Activated naive CD8-positive, alpha-beta T cell treated with anti-CD3 and anti-CD28 coated beads, Interleukin-2, amount 10 ng/mL, durations not matched to agents 7 days and 5 days (primary cell): Measurements from ENCODE around the gene LIMS2. TPM values are rescaled to one million over a fixed set of nuclear protein-coding genes. Genes with fewer than 3 reads are reported as not detected.
A peak's percentile ranks its signal among the peaks of the same experiment; 100 is the strongest.

Experiments
- ATAC-seq: fragments of 150-1000 bp; cut with Tn5 transposase; one replicate; pipeline ENCODE4 v1.10.0; 2021; ENCODE audit warnings: low read depth, moderate library complexity
- POLR2A ChIA-PET: fragments of 350-600 bp; sonication (Branson Sonifier 250); formaldehyde crosslinking; loops from one replicate; lab custom pipeline; 2021; ENCODE audit warnings: antibody characterized with exemption; lab: Charles Lee
- DNase-seq: peaks from one replicate; pipeline ENCODE4 v3.0.0; 2021
- H3K27ac Mint-ChIP-seq: one replicate; pipeline ENCODE4 v1.8.0; 2022; ENCODE audit warnings: mild to moderate bottlenecking, mixed read lengths
- H3K27me3 Mint-ChIP-seq: one replicate; pipeline ENCODE4 v1.8.0; 2022; ENCODE audit warnings: mild to moderate bottlenecking, moderate library complexity, mixed read lengths
- H3K36me3 Mint-ChIP-seq: one replicate; pipeline ENCODE4 v1.8.0; 2021; ENCODE audit warnings: mild to moderate bottlenecking, mixed read lengths
- H3K4me1 Mint-ChIP-seq: one replicate; pipeline ENCODE4 v1.8.0; 2021; ENCODE audit warnings: mixed read lengths
- H3K4me3 Mint-ChIP-seq: one replicate; pipeline ENCODE4 v1.8.0; 2022; ENCODE audit warnings: mild to moderate bottlenecking, moderate library complexity, mixed read lengths
- H3K9me3 Mint-ChIP-seq: one replicate; pipeline ENCODE4 v1.8.0; 2021; ENCODE audit warnings: mixed read lengths
- total RNA-seq, 2 experiments: library from RNA; stranded (reverse); gene quantifications; one replicate each; pipeline ENCODE4 v1.2.3, GENCODE V29; 2021

LIMS2 gene
- total RNA-seq, 2 experiments from 2014 or later: 21.7 to 24.9 TPM

DNA sequence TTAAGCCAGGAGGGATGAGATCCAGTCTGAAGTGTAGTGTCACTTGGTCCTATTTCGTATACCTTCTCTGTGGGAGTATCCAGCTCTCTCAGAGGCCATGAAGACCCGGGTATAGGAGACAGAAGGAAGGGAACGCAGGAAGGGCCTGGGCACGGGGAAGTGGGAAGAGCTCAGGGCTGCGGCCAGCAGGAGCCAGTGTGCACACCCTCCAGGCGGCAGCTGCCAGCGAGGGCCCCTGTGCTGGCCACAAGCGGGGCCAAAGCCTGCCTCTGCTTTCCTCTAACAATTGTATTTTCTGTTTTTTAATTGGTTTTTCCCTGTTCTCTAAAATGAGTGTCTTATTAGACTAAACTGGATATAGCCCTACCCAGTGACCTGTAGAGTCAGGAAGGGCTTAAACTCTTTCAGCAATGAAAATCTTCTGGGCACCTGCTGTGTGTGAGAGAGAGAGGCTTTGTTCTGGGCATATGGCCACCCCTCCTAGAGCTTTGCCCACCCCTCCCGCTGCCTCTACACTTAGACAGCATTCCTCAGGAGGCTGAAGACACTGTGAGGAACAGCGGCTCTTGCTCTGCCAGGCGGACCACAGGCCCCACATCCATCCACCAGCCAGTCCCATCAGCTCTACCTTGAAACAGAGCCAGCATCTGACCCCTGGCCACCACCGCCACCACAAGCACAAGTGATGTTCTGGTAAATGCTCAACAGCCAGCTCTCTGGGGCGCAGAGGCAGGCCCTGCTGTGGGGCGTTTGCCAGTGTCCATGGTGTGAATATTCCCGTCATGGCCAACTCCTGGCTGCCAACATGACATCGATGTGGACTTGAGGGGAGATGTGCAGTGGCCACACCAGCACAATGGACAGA, 19.9 kb downstream of the LIMS2 start:
- Mint-ChIP-seq H3K4me3 (no peak overlapping the region), H3K36me3 (no peaks in the 10 kb centered on the region), H3K4me1 (no peaks in the 10 kb centered on the region), H3K9me3 (no peaks in the 10 kb centered on the region), H3K27me3 (no peaks in the 10 kb centered on the region), H3K27ac (no peak overlapping the region)
- no peak for DNase-seq
- no peak for ATAC-seq
- POLR2A ChIA-PET: interaction anchor here (0.7 kb wide), 1 partner anchor 578 kb away, joined by 6 read pairs; no protein-coding TSS in a partner anchor

DNA sequence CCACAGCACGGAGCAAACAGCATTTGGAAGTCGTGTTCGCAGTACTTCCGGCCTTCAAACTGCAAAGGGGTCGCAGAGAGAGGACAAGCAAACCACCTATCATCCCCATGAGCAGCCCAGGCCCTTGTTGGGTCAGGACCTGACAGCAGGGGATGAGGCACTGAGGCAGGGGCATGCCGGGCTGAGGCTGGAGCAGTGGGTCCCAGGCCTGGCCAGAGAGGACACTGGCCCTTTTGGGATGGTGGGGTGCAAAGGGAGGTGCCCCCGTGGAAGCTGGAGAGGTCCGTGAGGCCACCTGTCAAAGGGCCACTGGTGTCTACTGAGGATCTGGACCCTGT, 20.5 kb downstream of the LIMS2 start:
- DNase-seq (no peak), ATAC-seq (no peak)
- no peak overlapping the region for H3K4me3 Mint-ChIP-seq
- H3K9me3 Mint-ChIP-seq: no peaks in the 10 kb centered on the region
- no peaks in the 10 kb centered on the region for H3K27me3 Mint-ChIP-seq
- POLR2A ChIA-PET: no interaction called here
- H3K27ac Mint-ChIP-seq: no peak overlapping the region
- no peaks in the 10 kb centered on the region for H3K36me3 Mint-ChIP-seq
- H3K4me1 Mint-ChIP-seq: peaks cover 1% of the 10 kb centered on the region

DNA sequence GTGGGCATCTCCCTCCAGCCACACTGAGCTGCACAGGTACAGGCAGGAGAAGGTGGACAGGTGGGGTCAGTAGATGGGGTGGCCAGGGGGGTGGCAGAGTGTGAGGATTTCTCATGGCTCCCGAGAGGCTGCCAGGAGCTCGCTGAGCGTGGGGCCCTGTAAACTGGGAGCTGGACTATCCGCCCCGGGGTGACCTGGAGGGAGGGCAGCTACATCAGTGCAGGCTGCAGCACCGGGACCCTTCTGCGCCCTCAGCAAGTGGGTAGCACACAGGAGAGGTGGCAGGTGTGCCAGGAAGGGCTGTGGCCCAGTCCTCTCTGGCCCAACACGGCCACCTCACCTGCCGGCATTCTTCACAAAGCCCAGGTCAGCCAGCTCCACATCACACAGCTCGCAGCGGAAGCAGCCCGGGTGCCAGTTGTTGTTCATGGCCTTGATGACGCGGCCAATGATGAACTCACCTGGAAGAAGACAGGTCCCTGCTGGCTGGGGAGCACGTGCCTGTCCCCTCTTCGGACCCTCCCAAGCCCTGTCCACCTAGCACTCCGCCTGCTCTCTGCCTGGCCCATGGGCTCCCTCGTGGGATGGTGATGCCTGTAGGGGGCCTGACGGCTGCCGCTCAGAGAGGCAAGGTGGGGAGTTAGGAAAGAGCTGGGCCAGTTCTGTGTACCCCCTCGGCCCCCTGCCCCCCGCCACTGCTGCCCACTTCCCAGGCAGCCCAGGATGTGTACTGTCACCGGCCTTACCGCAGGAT, 21.1 kb downstream of the LIMS2 start:
- Mint-ChIP-seq H3K9me3 (no peaks in the 10 kb centered on the region), H3K4me1 (peaks cover 5% of the 10 kb centered on the region), H3K27me3 (no peaks in the 10 kb centered on the region), H3K36me3 (no peaks in the 10 kb centered on the region), H3K4me3 (no peak overlapping the region), H3K27ac (no peak overlapping the region)
- ATAC-seq: no peak
- no peak for DNase-seq
- POLR2A ChIA-PET: no interaction called here

DNA sequence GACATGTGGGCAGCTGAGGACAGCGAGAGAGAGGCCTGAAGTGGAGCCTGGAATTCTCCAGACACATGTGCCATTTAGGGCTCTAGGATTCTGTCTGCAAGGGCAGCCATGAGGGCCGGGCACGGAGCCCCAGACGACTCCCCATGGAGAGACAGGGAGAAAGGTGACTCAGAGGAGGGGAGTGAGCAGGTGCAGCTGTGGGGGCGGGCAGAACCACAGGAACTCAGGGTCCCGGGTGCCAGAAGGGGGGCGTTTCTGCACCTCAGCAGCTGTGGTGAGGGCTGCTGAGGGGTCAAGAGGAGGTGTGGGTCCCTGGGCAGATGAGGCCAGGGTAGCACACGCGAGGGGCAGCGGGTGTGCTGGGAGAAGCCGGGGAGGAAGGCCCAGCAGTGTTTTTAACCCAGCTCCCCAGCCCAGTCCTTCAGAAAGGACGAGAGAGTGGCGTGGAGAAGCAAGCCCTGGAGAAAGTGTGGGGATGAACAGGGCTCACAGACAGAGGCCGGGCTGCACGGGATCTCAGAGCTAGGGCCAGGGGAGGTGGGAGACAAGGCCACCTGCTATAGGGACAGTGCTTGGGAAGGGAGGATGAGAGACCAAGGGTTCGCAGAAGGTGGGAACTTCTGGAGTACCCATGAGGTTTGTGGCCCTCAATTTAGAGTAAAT, 21.8 kb downstream of the LIMS2 start:
- POLR2A ChIA-PET: no interaction called here

GRCh38 chr2:127652786-127653357, 22.5 kb downstream of the LIMS2 start:
- no peaks in the 10 kb centered on the region for H3K36me3 Mint-ChIP-seq
- no peak overlapping the region for H3K27ac Mint-ChIP-seq
- H3K4me3 Mint-ChIP-seq: no peak overlapping the region
- no peak for ATAC-seq
- no peak for DNase-seq
- no peaks in the 10 kb centered on the region for H3K9me3 Mint-ChIP-seq
- POLR2A ChIA-PET: no interaction called here
- H3K27me3 Mint-ChIP-seq: no peaks in the 10 kb centered on the region
- H3K4me1 Mint-ChIP-seq: peaks cover 9% of the 10 kb centered on the region

More for the DNA sequence above, 21.8 kb downstream of the LIMS2 start:
- H3K36me3 Mint-ChIP-seq: no peaks in the 10 kb centered on the region
- no peak overlapping the region for H3K4me3 Mint-ChIP-seq
- H3K4me1 Mint-ChIP-seq: peaks cover 7% of the 10 kb centered on the region
- H3K27me3 Mint-ChIP-seq: no peaks in the 10 kb centered on the region
- H3K9me3 Mint-ChIP-seq: no peaks in the 10 kb centered on the region
- peak overlapping the region; percentile 42 for H3K27ac Mint-ChIP-seq
- DNase-seq: no peak
- ATAC-seq: no peak

- H3K36me3 Mint-ChIP-seq: no peaks in the 10 kb centered on the region
- DNase-seq (no peak), ATAC-seq (no peak)
- POLR2A ChIA-PET: no interaction called here
- no peaks in the 10 kb centered on the region for H3K9me3 Mint-ChIP-seq
- no peaks in the 10 kb centered on the region for H3K27me3 Mint-ChIP-seq
- no peak overlapping the region for H3K4me3 Mint-ChIP-seq
- H3K27ac Mint-ChIP-seq: no peak overlapping the region
- peaks cover 9% of the 10 kb centered on the region for H3K4me1 Mint-ChIP-seq
Observed at GRCh38 chr2:127651971-127652550, 23.3 kb downstream of the LIMS2 start.

GRCh38 chr2:127651381-127651809, 23.9 kb downstream of the LIMS2 start:
- peaks cover 10% of the 10 kb centered on the region for H3K4me1 Mint-ChIP-seq
- no peak for DNase-seq

GRCh38 chr2:127650785-127651380, 24.4 kb downstream of the LIMS2 start:
- Mint-ChIP-seq H3K4me3 (no peak overlapping the region), H3K27ac (no peak overlapping the region), H3K27me3 (no peaks in the 10 kb centered on the region), H3K36me3 (no peaks in the 10 kb centered on the region), H3K4me1 (peaks cover 10% of the 10 kb centered on the region), H3K9me3 (no peaks in the 10 kb centered on the region)
- POLR2A ChIA-PET: interaction anchor here (1.0 to 2.9 kb wide), 2 partner anchors 11 to 59 kb away, joined by 3 to 18 read pairs; no protein-coding TSS in a partner anchor
- DNase-seq (no peak), ATAC-seq (no peak)

More at GRCh38 chr2:127651381-127651809, 23.9 kb downstream of the LIMS2 start:
- no peak overlapping the region for H3K27ac Mint-ChIP-seq
- no peaks in the 10 kb centered on the region for H3K9me3 Mint-ChIP-seq
- no peak overlapping the region for H3K4me3 Mint-ChIP-seq
- no peaks in the 10 kb centered on the region for H3K27me3 Mint-ChIP-seq
- H3K36me3 Mint-ChIP-seq: no peaks in the 10 kb centered on the region
- ATAC-seq: no peak
- POLR2A ChIA-PET: no interaction called here

GRCh38 chr2:127650041-127650784, 25.1 kb downstream of the LIMS2 start:
- no peaks in the 10 kb centered on the region for H3K9me3 Mint-ChIP-seq
- peaks cover 10% of the 10 kb centered on the region for H3K4me1 Mint-ChIP-seq
- ATAC-seq (no peak), DNase-seq (no peak)
- no peak overlapping the region for H3K27ac Mint-ChIP-seq
- no peaks in the 10 kb centered on the region for H3K27me3 Mint-ChIP-seq
- POLR2A ChIA-PET: interaction anchor here (0.6 to 2.9 kb wide), 4 partner anchors 10 to 59 kb away, joined by 3 to 18 read pairs (median 3); no protein-coding TSS in a partner anchor
- no peaks in the 10 kb centered on the region for H3K36me3 Mint-ChIP-seq
- H3K4me3 Mint-ChIP-seq: no peak overlapping the region

DNA sequence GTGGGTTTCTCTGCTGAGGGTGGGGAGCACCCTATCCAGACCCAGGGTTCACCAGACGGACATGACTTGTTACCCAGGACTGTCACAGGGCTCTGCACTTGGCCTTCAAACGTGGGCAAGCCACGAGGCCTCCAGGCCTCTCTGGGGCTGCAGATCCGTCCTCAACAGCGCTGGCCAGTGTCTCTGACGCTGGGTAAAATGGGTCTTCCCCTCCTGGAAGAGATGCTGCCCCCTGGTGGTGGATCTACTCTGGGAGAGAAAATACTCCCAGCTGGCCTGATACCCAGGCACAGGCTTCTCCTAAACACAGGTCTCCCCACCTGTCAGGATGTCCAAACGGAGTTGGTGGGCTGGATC, 25.7 kb downstream of the LIMS2 start:
- DNase-seq: peak; percentile 81
- H3K27ac Mint-ChIP-seq: peak overlapping the region; percentile 68
- peak overlapping the region; percentile 25 for H3K4me3 Mint-ChIP-seq

DNA sequence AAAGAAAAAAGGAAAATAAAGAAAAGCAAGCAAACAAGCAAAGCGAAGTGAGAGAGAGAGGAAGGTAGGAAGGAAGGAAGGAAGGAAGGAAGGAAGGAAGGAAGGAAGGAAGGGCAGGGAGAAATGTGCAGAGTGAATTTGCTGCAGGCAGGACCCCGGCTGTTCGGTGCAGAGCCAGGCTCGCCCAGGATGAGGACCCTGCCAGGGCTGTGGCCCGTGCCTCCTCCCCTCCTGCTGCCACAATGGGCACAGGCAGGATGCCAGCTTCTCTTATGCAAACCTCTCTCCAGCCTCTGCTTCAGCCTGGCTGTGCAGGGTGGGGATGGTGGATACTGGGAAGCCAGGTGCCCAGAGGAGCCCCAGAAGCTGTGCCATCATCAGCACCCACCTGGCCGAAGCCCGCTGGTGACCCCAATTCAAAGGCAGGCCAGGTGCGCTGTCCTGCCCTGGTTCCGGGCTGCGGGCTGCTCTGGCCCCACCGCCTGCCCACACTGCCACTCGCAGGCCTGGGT, 26.2 kb downstream of the LIMS2 start:
- Mint-ChIP-seq H3K27me3 (no peaks in the 10 kb centered on the region), H3K27ac (no peak overlapping the region), H3K4me1 (peaks cover 10% of the 10 kb centered on the region), H3K9me3 (no peaks in the 10 kb centered on the region), H3K36me3 (no peaks in the 10 kb centered on the region), H3K4me3 (no peak overlapping the region)
- ATAC-seq: peak; percentile 23
- no peak for DNase-seq
- POLR2A ChIA-PET: interaction anchor here (2.9 kb wide), 1 partner anchor 58 kb away, joined by 18 read pairs; no protein-coding TSS in a partner anchor

More for the DNA sequence above, 25.7 kb downstream of the LIMS2 start:
- no peaks in the 10 kb centered on the region for H3K9me3 Mint-ChIP-seq
- POLR2A ChIA-PET: interaction anchor here (0.6 to 2.9 kb wide), 4 partner anchors 10 to 58 kb away, joined by 3 to 18 read pairs (median 3); no protein-coding TSS in a partner anchor
- no peaks in the 10 kb centered on the region for H3K27me3 Mint-ChIP-seq
- ATAC-seq: peak; percentile 71
- H3K36me3 Mint-ChIP-seq: no peaks in the 10 kb centered on the region
- peaks cover 10% of the 10 kb centered on the region for H3K4me1 Mint-ChIP-seq
